OCI-LY1 (cell line): Measurements from ENCODE around the gene BMP15.

ENCODE experiments used
- CTCF ChIP-seq: fragments of 200-600 bp; sonication (generic), shearing (Covaris generic); IDR thresholded peaks from 2 replicates; pipeline ENCODE4 v1.5.1; 2017; ENCODE audit warnings: mild to moderate bottlenecking, antibody characterized with exemption, low read length, moderate library complexity, mixed read lengths
- EZH2 ChIP-seq: fragments of 200-600 bp; sonication (generic), shearing (Covaris generic); IDR thresholded peaks from 2 replicates; pipeline ENCODE4 v1.8.0; 2017; ENCODE audit warnings: borderline replicate concordance, mixed run types, mild to moderate bottlenecking, antibody characterized with exemption, low read length, moderate library complexity, mixed read lengths

- no peak for TF ChIP-seq CTCF
- TF ChIP-seq EZH2 = no peak
Observed at GRCh38 chrX:50962156-50962555, 51.6 kb downstream of the BMP15 start.
